A204.1 (cell line): ENCODE results near the gene RGS12.

Source experiments
- FAIRE-seq: peaks from 2 replicates; lab custom pipeline; 2012; peaks lifted over from hg19 to GRCh38; lab: Jason Lieb, UNC

The RGS12 gene

DNA sequence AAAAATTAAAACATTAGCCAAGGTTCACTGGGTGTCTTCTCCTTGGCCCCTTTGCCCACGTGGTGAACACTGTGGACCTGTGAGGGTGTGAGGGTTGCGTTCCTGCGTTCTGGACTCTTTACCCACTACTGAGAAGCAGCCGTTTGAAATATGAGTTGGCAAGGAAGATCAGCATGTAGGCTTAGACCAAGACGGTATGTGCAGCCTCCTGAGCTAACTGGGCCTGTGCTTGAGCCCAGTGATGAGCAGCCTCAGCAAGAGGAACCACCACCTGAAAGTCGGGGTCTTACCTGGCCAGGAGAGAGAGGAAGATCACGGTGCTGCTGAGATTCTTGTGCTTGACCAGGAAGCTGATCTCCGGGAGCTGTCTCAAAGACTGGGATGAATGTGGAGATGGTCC lies 19.5 kb downstream of the RGS12 start:
- no peak for FAIRE-seq

DNA sequence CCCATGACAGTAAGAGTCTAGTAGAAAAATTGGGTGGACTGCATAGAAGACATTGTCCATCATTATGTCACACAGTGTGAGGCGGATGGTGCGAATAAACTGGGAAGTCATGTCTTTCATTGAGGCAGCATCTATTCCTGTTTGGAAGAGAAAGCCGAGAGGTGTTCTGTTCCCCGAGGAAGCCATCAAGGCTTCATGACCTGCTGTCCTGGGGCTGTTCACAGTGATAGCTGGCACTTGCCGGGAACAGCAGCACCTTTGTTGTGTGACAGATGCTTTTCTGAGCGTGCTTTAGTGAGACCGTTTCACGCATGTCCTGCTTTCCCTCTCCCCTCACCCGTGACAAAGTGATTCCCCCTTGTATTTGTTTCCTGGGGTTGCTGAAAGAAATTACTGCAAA lies 20.3 kb downstream of the RGS12 start:
- FAIRE-seq = no peak

DNA sequence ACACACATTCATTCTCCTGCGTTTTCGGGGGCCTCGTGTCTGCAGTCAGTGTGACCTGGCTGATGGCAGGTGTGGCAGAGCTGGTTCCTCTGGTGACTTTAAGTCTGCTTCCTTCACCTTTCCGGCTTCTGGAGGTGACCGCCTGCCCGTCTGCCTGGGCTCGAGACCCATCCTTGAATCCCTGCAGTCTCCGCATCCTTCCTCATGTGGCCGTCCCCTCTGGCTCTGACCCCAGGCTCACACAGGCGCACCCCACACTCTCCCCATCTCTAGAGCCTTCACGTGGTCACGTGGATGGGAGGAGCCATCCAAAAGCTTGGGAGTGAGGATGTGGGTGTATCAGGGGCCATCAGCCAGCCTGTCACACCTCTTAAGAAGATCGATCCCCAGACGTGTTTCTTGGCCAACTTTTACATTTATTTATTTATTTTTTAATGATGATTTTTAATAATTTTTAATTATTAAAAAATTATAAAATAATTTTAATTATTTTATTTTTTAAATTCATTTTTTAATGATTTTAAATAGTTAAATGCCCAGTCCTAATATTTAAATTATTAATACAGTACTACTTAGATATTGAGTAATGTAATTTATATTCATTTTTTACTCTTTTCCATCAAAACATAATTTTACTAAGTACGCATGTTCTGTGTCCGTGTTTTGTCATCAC lies 20.9 kb downstream of the RGS12 start:
- FAIRE-seq = peak; percentile 92

DNA sequence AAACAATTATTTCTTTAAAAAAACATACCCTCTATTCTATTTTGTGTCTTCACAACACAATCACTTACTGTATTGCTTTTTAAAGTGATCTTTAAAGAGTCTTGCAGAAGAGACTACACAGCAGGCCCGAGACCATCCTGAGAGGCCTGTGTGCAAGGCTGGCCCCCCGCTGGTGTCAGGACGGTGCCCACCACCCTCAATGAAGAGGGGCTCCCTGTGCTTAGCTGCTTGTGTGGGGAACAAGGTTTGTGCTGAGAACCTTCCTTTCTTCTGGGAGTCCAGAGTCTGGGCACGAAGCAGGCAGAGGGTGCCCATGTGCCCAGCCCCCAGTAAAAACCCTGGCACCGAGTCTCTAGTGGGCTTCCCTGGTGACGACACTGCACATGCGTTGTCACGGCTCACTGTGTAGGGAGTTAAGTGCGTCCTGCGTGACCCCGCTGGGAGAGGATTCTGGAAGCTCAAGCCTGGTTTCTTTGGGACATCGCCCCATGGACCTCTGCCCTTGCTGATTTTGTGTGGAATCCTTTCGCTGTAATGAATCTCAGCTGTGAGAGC lies 22.0 kb downstream of the RGS12 start:
- no peak for FAIRE-seq

DNA sequence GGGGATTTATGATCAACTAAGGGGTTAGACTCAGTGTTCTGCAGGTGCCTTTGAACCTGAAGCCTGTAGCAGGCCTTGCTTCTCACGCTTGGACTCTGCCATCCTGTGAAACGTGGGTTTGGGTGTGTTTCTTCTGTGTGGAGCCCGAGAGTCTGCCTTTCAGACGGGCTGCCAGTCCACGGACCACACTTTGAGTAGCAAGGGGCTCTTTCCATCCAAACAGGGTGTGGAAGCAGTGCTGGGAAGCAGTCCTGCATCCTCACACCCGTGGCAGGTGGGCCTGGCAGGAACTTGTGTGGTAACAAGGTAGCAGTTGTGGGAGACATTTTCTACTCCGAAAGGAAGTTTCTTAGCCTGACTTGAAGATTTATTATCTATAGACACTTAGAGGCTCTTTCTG lies 22.7 kb downstream of the RGS12 start:
- FAIRE-seq = no peak

DNA sequence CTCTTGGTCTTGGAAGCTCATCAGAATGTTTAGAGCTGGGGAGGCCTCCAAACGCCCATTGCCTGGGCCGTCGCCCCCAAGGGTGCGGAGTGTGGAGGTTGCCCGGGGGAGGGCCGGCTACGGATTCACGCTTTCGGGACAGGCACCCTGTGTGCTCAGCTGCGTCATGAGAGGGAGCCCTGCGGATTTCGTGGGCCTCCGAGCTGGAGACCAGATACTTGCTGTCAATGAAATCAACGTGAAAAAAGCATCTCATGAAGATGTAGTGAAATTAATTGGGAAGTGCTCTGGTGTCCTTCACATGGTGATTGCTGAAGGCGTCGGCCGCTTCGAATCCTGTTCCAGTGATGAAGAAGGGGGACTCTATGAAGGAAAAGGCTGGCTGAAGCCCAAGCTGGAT lies 23.3 kb downstream of the RGS12 start:
- FAIRE-seq = no peak

DNA sequence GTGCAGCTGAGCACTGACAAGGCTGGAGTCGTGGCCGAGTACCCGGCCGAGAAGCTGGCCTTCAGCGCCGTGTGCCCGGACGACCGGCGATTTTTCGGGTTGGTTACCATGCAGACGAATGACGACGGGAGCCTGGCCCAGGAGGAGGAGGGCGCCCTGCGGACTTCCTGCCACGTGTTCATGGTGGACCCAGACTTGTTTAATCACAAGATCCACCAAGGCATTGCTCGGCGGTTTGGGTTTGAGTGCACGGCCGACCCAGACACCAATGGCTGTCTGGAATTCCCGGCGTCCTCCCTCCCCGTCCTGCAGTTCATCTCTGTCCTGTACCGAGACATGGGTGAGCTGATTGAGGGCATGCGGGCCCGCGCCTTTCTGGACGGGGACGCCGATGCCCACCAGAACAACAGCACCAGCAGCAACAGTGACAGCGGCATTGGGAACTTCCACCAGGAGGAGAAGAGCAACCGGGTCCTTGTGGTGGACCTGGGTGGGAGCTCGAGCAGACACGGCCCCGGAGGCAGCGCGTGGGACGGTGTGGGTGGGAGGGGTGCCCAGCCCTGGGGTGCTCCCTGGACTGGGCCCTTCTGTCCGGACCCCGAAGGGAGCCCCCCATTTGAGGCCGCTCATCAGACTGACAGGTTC lies 24.3 kb downstream of the RGS12 start:
- FAIRE-seq = no peak

DNA sequence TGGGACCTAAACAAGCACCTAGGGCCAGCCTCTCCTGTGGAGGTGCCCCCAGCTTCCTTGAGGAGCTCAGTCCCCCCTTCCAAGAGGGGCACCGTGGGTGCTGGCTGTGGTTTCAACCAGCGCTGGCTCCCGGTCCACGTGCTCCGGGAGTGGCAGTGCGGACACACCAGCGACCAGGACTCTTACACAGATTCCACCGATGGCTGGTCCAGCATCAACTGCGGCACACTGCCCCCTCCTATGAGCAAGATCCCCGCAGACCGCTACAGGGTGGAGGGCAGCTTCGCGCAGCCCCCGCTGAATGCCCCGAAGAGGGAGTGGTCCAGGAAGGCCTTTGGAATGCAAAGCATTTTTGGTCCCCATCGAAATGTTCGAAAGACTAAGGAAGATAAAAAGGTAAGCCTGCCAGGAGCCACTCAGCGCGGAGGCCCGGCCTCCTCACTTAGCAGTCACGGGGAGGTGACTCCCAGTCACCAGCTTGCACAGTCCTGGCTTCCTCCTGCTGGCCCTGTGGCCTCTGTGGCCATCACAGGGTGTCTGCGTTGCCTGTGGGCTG lies 24.9 kb downstream of the RGS12 start:
- no peak for FAIRE-seq

DNA sequence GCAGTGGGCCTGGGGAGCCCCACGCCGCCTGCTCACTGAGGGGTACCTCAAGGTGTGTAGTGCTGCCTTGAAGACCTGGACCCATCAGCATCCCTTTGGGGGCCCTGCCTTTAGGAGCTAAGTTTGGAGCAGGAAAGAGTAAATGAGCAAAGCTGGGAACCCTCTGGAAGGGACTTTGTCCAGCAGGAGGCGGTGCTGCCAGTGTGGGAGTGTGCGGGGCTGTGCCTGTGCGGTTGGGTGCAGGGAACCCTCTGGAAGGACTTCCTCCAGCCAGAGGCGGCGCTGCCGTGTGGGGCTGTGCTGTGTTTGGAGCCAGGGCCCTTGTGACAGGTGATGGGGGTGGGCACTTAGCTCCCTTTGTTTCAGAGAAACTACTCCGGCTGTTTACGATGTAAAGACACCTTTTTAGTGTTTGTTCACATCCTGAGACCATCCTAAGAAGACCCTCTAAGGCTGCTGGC lies 25.8 kb downstream of the RGS12 start:
- FAIRE-seq = no peak

DNA sequence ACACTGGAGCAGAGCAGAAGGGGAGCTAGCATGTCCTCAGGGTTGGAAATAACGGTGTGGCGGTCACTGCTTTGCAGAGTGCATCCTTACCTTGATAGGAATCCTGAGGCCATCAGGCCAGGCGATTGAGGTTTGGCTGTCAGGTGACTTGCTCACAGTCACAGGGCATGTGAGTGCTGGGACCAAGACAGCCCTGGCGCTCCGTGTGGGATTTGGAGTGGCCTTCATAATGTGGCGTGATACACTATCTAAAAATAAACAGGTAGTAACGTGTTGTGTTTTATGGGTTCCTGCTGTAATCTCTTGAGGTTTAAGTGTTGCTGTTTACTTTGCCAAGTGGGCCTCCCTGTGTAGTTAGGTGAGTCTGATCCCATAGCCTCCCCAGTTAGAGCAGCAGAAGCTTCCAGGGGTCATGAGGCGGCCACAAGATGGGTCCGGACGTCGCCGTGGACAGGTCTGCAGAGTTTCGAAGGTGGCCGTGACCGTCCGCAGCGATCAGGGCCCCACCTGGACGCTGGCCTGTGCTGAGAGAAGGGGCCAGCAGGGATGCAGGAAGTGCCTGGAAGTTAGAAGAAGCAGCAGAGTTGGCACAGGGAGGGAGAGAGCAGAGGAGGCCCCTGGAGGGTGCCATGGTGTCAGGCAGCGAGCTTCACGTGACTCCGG lies 27.7 kb downstream of the RGS12 start:
- FAIRE-seq = no peak

DNA sequence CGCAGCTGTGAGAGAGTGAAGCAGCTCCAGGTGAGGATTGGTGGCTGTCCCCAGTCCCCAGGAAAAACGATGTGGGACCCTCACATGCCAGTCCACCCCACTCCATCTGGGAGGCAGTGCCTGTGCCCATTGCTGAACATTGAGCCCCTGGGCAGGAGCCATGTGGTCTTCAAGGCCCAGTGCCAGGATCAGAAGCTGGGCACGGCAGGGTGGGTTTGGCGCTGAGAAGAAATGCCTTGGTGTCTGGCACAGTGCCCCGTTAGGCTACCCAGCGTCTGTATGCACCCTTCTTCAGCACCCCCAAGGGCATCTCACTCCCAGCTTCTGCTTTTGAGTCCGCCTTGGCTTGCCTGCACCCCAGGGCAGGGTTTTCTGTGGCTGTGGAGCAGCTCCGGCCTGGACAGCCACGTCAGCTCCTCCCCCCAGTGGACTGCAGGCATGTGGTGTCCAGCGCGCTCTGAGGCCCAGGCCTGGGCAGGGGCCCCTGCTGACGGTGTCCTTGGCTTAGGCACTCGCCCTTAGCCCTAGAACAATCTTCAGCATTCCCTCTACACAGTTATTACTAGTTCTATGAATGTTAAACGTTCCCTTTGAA lies 28.6 kb downstream of the RGS12 start:
- no peak for FAIRE-seq

DNA sequence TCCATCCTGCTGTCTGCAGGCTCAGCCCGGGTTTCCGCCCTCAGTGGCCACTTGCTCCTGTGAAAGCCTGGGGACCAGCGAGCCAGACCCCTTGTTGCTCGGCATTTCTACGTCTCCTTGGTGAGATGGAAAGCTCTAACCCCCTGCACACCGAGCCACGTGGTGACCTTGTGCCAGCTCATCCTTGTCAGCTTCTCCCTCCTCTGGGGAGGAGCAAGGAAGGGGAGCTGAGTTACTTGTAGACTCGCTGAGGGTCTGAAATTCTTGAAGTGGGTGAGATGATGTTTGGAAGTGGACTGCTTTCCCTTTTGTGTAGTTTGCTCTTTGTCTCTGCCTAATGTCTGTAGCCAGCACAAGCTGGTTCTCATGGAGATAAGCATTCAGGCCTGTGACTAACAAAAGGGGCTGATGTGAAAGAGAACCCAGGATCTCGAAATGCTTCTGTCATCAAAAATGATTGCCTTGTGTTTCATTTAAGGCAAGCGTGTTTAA lies 29.3 kb downstream of the RGS12 start:
- FAIRE-seq = no peak

DNA sequence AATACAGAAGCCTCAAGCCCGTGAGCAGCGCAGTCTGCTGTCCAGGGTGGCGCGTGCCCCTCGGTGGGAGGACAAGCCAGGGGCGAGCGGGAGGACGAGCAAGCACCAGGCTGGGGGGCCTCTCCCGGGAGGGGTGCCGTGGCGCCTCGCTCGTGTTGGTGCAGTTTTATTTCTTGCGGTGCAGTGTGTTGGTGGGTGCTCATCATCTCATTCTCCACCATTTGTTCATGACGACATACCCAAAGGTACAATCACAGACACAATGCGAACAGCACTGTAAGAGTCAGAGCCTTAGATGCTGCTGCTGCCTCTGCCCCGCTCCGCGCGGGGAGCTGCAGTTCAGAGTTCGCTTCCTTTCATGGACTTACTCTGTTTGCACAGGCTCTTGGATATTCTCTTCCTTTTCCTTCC lies 30.3 kb downstream of the RGS12 start:
- FAIRE-seq = no peak

DNA sequence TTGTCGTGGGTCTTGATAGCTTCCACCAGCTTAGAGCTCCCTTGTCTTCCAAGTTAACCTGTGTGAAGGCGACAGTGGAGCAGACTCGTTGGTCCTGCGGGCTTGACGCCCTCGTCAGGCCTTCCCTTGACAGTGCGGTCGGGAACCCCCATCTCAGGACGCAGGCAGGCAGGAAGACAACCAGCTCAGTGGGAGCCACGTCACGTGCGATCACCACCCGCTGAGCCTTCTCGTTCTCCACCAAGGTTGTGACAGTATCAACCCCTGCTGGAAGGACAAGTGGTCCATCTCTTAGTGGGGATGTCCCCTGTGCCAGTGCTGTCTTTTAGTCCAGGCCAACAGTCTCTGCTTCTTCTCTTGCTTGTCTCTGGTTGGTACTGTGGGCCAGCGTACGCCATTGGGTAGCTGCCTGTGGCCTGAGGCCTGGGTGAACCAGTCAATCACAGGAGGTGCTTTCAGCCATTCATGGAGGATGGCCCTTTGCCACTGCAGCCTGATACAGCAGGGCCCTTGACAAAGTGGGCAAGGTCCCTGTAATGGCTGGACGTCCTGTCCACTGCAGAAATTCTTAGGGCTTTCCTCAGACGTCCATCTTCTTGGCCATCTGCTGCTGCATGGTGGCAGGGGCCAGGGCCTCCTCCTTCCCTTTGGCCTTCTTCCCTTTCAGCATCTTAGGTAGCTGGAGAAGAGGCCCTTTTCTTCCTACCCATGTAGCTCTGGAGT lies 31.4 kb downstream of the RGS12 start:
- no peak for FAIRE-seq

DNA sequence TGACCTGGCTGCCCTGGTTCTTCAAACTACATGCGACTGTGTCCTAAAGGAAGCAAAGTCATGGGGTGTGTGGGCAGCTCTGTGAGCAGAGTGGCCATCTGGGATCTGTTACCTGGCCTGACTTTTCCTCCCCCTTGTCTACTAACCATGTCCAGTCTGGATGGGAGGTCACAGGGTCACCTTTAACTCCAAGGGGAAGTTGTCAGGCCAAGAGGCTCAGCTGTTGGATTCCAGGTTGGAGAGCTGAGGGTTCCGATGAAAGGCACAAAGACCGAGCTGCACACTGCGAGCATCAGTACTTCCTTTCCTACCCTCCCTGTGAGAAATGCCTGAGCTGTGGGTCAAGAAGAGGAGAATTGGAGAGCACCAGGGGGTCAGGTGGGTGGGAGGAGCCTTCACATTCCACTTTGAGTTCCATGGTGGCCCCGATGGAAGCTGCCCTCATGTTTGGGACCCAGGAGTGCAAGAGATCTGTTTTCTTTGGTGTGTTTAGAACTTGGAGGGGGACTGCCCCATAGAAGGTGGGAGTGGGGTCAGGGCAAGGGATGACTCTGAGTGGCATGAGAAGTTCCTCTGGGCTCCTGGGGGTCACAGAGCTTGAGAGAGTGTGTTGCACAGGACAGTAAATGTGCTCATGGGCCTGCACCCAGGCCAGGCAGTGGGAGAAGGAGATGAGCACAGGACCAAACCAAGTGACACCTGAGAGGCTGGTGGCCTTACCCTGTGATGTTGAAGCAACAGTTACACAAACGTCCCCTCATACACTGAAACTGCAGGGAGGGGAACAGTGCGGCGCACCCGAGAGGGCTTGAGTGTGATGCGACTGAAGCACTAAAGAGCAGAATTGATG lies 36.2 kb downstream of the RGS12 start:
- FAIRE-seq = no peak

DNA sequence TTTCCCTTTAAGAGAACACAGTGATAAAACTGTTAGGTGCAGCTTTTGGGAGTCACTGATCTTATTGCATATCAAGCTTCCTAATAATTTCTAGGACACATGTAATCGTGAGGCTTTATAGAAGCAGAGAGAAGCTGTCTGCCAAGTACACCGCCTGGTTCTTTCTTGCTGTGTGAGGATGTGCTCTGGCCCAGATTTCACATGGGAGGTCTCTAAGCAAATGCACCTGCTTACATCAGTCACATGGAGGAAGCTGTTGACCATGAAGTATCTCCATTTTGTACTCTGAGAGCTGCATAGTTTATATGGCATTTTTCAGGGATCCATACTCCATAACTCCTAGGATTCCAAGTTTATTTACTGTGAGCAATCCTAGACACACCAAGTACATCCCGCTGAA lies 37.1 kb downstream of the RGS12 start:
- FAIRE-seq = no peak

DNA sequence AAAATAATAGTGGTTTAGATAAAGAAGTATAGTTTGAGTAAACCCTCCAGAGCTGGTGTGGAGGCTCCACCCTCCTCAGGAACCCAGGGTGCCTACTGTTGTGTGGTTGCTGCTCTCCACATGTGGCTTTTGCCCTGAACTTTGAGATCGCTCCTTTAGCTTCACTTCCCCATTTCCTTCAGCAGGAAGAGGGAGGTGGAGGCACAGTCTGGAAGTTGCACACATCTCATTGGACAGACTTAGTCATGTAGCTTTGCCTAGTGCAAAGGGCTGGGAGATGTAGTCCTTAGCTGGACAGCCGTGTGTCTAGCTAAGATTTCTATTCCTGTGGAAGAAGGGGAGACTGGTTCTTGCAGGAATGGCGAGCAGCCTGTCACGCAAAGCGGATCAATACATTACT lies 37.9 kb downstream of the RGS12 start:
- FAIRE-seq = no peak

DNA sequence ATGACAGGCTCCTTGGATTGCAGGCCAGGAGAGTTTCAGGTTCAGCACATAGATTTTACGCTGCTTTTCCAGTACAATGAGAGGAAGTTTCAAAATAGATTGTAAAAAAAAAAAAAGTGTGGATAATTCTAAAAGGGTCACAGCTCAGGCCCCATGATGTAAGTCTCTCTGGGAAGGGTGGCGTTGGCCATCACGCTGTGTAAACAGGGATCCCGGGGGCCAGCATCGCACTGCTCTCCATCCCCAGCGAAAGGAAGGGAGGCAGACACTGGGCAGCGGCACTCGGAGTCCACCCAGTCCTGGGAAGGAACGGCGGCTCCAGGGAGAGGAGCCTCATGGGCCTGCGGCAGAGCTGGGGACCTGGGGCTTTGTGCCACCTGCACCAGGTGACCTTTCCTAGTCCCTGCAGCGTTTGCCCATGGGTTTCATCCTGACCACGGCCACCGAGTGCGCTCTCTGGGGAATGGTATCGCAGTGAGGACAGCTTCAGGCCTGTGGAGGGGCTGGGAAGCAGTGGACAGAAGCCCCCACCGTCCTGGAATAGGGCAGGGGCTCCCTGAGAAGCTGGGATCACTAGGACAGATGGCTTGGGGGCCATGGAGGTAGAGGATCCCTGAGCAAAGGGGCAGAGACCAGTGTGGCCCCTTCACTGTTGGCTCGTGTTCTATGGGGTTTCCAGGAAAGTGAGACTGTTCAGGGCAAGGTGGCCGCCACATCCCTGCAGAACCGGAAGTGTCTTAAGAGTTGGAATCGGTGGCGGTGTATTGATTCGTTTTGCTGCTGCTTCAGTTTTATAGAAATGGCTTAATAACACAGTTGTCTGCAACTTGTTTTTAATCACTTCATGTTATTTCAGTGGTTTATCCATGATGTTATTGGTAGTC lies 38.9 kb downstream of the RGS12 start:
- FAIRE-seq = no peak

DNA sequence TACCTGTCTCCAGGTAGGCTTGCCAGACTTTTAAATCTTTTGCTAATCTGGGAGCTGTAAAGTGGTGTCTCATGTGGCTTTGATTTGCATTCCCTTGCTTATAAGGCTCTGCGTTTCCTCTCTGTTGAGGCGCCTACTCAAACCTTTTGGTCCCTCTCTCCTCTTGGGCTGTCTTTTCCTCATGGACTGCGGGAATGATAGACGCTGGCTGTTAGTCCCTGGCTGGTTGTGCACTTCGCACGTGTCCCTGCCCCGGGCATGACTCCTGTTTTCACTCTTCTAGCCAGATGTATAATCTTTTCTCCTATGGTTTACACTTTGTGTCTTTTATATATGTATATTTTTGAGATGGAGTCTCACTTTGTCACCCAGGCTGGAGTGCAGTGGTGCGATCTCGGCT lies 39.7 kb downstream of the RGS12 start:
- no peak for FAIRE-seq

DNA sequence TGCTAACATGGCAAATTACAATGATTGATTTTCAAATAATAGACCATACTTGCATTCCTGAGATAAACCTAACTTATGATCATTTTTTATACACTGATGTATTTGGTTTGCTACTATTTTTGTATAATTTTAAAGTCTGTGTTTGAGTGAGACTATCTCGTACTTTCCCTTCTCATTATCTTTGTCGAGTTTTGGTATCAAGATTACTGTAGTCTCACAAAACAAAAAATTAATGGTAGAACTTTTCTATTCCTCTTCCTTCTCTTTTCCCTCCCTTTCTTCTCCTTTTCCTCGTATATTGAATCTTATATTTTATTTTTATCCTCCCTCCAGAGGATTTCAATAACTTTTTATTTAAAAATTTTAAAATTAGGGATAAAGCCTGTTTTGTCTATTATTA lies 41.5 kb downstream of the RGS12 start:
- FAIRE-seq = no peak
